GM12801 (cell line): ENCODE results near the gene RPS19BP1.

Source experiments
- TF ChIP-seq, protein P1 (sequence below): IDR thresholded peaks from one replicate; pipeline ENCODE4 v1.5.1; 2011; ENCODE audit warnings: control low read depth; ENCODE audit not compliant: insufficient read length; ENCODE audit errors: extremely low read depth

Gene RPS19BP1

DNA sequence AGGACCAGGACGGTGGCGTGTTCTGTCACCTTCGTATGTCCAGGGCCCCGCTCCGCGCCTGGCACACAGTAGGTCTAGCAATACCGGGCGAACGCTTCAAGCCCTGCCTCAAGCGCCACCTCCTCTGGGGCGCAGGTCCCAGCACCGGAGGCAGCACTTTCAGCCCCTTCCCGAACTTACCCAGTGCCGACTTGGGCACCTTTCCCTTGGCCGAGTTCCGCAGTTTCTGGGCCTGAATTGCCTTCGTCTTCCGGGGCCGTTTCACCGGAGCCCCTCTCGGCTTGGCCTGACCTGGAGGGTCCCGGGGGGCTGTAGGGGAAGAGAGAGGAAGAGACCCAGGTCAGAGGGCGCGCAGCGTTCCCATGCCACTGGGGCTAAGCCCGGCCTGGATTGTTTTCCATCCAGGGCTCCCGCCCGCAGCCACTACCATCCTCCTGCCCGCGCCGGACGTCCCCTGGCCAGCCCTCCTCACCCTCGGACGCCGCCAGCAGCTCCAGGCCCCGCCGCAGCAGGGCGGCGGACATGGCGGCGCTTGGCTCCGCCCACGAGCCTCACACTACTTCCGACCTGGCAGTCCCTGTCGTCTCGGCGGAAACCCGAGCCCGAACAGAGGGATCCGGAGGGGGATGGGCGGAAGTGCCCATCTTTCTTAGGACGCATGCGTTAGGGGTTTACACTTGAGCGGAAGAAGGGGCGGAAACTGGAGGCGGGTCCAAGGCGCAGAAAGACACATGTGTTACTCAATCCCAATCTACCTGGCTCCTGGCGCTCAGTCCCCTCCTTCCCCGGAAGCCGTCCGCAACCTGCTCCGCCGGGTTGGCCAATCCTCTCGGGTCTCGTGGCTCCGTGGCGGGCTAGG, at the start of gene RPS19BP1:
TSS of gene RPS19BP1 (minus strand) at position 534 of the 859 bp plus-strand sequence. CDS start at position 524, 10 bp downstream.
- TF ChIP-seq, protein P1, sequence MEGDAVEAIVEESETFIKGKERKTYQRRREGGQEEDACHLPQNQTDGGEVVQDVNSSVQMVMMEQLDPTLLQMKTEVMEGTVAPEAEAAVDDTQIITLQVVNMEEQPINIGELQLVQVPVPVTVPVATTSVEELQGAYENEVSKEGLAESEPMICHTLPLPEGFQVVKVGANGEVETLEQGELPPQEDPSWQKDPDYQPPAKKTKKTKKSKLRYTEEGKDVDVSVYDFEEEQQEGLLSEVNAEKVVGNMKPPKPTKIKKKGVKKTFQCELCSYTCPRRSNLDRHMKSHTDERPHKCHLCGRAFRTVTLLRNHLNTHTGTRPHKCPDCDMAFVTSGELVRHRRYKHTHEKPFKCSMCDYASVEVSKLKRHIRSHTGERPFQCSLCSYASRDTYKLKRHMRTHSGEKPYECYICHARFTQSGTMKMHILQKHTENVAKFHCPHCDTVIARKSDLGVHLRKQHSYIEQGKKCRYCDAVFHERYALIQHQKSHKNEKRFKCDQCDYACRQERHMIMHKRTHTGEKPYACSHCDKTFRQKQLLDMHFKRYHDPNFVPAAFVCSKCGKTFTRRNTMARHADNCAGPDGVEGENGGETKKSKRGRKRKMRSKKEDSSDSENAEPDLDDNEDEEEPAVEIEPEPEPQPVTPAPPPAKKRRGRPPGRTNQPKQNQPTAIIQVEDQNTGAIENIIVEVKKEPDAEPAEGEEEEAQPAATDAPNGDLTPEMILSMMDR, result no peak

DNA sequence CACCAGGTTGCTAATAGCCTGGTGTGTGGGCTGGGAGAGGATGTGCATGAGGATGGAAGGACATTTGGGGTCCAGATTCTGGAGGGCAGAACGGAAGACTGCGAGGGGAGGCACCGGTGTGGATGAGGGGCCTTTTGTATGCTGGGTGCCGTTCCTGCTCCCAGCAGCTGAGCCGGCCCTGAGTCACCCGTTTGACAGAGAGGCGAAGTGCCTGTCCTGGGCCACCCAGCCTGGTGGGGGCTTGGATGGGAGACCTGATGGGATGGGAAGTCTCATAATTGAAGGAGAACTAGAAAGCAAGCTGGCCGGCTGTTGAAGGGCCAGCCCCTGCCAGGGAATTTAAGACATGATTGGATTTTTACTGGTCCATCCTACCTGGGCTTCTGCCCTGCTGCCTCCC, 48.8 kb upstream of the RPS19BP1 start:
- TF ChIP-seq, protein P1, result no peak

DNA sequence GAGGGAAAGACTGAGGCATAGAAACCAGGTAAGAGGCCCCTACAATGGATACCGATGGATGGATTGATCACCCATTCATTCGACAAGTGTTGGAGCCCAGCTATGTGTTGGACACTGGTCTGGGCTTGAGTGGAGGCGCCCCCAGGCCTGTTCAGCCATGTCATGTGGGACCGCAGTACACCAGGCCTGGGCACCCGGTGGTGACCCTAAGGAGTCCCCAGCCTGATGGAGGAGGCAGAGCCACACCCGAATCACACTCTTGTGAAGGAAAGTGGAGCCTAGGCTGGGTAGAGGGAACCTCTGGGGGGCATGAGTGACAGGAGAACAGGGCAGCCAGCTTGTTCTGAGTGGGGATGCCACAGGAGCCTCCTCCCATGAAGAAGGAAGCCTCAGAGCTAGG, 48.2 kb upstream of the RPS19BP1 start:
- TF ChIP-seq, protein P1, result no peak

DNA sequence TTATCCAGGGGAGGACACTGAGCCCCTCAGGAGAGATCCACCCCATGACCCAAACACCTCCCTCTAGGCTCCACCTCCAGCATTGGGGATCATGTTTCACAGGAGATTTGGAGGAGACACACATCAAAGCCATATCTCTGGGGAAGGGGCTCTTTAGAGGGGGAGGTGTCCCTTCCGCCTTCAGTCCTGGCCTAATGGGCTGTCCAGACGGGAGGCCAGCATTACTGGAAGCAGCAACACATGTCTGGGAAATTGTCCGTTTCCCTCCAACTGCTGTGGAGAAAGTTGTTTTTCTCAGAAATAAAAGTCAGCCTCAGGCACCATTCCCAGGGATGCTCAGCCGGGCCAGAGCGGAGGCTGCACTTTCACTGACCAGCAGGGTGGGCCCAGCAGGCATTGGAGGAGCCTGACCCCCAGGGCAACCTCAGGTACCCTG, 47.5 kb upstream of the RPS19BP1 start:
- TF ChIP-seq, protein P1, result no peak

GRCh38 chr22:39577900-39578299, 45.4 kb upstream of the RPS19BP1 start:
- TF ChIP-seq, protein P1, result no peak

DNA sequence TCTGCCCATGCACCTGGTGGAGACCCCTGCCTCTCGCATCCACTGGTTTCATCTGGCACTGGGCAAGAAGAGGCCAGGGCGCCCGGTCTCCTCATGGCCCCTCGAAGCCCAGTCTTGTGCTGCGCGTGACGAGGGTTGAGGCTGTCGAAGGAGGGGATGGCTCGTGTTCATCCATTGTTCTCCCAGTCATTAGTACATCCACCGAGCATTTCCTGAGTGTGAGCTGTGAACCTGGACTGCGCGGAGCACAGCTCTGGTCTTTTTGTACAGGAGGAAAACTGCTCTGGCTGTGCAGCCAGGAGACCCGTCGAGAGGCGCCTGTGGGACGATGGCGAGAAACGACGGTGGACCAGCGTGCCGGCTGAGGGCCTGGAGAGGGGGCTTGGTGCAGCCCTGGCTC, 44.8 kb upstream of the RPS19BP1 start:
- TF ChIP-seq, protein P1, result no peak

DNA sequence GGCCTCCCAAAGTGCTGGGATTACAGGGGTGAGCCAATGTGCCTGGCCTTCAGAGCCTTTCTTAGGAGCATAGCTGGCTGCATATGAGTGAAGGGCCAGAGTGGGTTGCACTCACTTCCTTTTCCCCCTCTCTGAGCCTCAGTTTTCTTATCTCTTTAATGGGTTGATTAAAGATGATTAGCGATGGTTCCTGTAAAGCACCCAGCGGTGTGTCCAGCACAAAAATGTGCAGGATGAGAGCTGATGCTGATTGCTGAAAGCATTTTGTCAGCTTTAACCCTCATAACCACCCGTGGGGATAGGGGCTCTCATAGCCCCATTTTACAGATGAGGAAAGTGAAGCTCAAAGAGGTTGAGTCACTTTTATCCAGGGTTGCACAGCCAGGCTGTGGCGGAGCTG, 43.5 kb upstream of the RPS19BP1 start:
- TF ChIP-seq, protein P1, result no peak
